IPS DF 19.7 (cell line): ENCODE data around the gene PGAP6.
"Not testable (repeated sequence)": the region's sequence is repeated elsewhere in the genome, so short reads cannot be mapped to it uniquely, and the experiment has no call there.

Experiments
- DNase-seq: peaks from one replicate; pipeline ENCODE4 v3.0.0-alpha.2; 2013; ENCODE audit warnings: low read depth, low spot score

PGAP6 gene

DNA sequence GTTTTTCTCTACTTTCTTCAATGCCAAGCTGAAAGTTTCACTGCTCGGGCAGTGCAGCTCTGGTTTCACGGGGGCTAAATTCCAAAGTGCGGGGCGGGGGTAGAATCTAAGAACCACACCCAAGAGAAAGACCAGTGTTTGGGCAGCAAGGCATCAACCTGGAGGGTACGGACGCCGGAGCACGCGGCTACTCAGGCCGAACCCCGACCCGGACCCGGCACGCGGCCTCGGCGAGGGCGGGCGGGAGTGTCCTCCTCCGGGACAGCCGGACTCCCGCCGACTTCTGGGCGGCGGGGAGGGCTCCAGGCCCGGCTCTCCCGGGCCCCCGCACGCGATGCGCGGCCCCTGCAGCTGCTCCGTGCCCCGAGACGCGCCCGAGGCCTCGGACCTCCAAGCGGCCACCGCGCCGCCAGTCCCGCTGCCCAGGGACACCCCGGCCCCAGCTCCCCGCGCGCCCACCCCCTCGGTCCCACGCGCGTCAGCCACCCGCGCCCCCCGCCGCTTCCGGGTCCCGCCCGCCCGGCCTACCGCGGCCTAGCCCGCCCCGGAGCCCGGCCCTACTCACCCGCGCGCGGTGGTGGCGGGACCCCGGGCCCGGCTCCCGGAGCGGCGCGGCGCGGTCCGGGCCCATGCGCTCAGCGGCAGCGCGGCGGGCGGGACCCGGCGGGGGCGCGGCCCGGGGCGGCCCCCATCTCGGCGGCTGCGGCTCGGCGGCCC is 29.8 kb downstream of the PGAP6 start:
- DNase-seq, result no peak

DNA sequence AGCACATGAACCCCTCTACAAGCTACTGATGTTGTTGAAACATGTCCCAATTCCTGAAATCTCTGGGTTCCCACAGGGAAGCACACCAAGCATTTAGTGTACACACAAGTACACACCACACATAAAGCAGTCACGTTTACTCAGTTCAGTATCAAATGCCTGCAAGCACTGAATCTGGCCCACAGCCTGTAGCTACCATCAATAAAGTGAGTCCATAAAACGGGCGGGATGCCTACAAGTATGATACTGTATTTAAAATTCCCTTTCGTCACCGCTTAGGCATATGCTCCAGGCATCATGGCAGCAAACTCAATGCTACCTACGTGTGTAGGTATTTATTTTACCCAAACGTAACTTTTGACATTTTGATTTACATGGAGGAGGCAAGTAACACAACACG is 31.6 kb downstream of the PGAP6 start:
- DNase-seq, result no peak

DNA sequence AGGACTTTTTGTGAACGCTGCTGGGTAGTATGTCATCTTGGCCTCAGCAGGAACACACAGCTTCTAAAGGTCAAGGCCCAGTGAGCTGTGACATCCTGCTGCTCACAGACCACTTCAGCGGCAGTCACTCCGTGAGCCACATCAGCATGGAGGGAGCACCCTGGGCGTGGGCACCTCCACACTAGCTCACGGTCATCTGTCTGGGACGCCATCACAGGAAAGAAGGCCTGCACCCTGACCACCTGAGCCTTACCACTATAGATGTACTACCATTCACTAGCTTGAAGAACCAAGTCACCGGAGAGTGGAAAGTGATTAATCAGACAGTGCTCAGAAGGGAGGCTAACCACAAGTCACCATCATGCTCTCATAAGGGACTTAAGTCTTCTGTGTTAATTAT is 32.6 kb downstream of the PGAP6 start:
- no peak for DNase-seq

DNA sequence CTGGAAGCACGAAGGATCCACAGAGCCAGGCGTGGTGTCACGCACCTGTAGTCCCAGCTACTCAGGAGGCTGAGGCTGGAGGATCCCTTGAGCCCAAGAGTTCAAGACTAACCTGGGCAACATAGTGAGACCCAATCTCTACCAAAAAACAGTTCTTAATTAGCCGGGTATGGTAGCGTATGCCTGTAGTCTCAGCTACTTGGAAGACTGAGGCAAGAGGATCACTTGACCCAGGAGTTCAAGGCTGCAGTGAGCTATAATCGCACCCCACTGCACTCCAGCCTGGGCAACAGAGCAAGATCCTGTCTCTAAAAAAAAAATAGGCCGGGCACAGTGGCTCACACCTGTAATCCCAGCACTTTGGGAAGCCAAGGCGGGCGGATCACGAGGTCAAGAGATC is 33.3 kb downstream of the PGAP6 start:
- DNase-seq, result not testable (repeated sequence)

DNA sequence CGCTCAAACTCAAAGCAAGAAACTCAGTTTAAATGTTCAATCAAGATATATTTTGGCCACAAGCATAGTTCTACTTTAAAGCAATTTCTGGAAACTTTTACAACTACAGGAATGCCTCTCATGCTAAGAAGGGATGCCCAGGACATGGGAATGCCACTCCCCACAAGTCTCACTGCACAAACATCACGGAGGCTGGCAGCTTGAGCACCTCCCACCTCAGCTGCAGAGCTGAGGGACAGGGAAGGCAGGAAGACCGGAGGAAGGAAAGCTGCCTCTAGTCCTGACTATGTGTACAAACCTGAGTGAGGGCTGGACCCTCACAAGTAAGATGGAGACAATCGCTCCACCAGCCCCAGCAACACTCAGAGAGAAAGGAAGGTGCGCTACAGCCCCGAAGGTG is 34.6 kb downstream of the PGAP6 start:
- DNase-seq, result no peak

DNA sequence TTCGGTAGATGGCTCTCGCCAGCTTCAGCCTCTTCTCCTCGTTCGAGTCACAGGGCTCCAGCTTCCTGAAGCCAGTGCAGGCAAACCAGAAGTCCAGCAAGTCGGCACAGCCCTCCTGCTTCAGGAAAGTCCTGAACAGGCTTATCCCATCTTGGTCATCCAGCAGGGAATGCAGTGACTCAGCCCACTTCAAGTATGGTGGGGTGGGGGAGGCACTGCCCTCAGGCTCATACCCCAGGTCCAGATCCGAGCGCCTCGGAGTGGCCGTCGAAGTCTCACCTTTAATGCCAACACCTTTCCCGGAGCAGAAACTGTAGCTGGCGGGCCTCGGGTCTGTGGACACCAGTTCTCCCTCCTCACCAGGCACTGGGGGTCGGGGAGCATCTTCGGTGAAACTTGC is 35.2 kb downstream of the PGAP6 start:
- DNase-seq, result no peak

DNA sequence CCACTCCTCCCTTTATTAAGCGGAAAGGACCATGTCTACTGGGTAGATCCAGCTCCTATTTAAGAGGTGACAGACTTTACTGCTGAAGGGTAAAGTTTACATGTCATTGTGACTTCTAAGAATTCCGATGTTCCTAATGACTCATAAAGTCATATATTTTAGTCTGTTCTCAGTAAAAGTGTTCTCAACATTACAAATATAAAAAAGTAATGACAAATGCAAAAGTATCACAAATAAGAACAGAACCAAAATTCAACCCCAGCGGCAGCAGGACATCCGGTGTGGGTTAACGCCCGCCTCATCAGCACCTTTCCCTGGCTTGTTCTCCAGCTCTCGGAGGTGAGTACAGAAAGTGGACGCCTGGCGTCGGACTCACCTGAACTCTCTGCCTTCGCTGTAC is 36.0 kb downstream of the PGAP6 start:
- DNase-seq, result no peak

DNA sequence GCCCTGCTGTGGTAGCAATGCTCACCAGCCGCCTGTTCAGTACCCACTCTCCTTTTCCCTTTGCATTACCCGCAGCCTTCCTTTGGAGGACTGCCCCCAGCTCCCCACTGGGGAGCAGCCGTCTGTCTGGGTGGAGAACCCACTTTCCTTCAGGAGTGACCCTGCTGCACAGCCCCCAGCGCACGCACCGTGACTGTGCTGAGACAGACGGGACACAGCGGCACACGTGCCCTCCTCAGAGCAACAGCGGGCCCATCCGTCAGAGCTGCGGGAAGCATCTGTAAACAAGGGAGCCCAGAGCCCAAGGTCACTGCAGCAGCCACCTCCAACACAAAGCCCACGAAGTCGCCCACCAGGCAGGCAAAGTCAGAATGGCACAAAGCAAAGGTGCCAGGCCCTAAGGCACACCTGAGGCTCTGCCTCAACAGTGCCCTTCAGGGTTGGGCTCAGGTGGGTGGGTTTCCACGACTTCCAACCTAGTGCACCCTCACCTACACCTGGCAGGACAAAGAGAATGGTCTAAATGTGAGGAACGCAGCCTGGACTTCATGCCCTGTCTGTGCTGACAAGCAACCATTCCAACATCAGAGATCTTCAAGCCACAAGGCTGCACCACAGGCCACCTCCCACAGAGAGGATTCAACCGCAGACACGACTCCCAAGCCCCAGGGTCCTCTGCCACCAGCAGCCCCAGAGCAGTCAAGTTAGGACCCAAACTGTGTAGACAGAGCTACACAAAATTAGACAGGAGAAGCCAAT is 39.1 kb downstream of the PGAP6 start:
- DNase-seq, result no peak

DNA sequence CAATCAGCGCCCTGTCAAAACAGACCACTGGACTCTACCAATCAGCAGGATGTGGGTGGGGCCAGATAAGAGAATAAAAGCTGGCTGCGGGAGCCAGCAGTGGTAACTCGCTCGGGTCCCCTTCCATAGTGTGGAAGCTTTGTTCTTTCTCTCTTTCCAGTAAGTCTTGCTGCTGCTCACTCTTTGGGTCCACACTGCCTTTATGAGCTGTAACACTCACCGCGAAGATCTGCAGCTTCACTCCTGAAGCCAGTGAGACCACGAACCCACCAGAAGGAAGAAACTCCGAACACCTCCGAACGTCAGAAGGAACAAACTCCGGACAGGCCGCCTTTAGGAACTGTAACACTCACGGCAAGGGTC is 39.8 kb downstream of the PGAP6 start:
- not testable (repeated sequence) for DNase-seq

DNA sequence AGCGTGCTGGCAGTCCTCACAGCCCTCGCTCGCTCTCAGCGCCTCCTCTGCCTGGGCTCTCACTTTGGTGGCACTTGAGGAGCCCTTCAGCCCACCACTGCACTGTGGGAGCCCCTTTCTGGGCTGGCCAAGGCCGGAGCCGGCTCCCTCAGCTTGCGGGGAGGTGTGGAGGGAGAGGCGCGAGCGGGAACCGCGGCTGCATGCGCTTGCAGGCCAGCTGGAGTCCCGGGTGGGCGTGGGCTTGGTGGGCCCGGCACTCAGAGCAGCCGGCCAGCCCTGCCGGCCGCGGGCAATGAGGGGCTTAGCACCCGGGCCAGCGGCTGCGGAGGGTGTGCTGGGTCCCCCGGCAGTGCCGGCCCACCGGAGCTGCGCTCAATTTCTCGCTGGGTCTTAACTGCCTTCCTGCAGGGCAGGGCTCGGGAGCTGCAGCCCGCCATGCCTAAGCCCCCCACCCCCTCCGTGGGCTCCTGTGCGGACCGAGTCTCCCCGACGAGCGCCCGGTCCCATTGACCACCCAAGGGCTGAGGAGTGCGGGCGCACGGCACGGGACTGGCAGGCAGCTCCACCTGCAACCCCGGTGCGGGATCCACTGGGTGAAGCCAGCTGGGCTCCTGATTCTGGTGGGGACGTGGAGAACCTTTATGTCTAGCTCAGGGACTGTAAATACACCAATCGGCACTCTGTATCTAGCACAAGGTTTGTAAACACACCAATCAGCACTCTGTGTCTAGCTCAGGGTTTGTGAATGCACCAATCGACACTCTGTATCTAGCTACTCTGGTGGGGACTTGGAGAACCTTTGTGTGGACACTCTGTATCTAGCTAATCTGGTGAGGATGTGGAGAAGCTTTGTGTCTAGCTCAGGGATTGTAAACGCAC is 40.4 kb downstream of the PGAP6 start:
- DNase-seq, result not testable (repeated sequence)

DNA sequence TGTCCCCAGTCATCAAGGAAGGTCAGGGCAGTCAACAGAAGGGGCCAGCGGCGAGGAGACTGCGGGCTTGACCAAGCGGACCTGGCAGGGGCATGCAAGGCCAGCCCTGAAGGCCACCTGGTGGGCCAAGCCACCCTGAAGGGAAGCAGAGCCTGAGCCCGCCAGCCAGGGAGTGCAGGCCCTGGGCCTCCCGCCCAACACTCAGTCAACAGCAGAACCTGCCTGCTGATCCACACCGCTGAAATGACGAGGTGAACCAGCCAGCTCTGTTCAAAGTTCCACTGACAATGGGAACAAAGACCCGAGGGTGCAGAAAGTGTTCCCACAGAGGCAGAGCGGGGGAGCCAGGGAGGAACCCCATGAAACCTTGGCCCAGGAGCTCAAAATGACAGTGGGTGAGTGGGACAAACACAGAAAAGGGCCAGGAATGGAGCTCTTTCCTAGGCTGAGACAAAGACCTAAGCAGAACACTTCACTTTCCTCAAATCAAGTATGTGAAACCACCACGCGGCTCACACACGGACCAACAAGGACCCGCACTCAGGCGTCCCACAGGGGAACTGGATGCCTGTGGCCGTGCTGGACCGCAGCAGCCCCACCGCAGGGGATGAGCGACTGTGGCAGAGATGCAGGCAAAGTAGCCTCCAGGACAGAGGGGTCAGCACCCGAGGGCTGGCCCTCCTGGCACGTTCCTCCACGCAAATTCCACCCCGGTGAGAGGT is 41.2 kb downstream of the PGAP6 start:
- DNase-seq, result no peak

DNA sequence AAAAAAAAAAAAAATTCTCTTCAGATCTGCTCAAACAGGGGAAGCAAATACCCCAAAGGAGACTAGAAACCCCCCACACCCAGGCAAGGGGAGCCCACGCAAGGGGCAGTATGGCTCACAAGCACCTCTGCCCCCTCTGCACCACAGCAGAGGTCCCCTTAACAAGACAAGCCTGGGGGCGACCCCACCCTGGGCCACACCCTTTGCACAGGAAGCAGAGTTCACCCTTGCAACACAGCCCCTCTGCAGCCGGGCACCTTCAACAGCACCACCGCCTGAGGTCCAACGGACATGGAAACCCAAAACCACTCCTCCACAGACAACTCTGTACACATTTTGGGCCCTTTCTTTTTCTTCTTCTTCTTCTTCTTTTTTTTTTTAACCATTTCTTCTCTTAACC is 42.1 kb downstream of the PGAP6 start:
- no peak for DNase-seq

DNA sequence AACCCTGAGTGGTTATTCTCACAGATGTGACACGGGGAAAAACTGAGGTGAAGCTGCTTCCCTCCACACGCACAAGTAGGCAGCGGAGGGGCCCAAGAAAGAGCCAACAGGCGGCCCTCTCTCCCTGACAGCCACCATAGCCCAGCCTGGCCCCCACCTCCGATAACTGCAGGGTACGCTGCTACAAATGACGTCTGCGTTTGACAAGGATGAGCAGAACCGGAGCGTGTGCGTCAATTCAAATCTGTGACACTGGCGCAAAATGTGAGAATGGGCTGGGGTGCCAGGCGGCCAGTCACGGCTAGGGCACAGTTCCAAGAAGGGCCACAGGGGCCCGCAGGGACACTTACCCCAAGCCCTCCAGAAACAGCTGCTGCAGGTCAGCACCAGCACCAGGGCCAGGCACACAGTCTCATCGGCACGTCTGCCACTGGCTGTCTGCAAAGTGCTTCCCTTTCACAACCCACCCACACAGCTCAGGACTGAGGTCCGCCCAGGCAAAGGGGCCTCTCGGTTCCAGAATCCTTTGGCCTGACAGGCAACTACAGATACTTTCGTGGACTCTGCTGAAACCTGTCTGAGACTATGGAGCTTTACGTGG is 43.7 kb downstream of the PGAP6 start:
- no peak for DNase-seq

DNA sequence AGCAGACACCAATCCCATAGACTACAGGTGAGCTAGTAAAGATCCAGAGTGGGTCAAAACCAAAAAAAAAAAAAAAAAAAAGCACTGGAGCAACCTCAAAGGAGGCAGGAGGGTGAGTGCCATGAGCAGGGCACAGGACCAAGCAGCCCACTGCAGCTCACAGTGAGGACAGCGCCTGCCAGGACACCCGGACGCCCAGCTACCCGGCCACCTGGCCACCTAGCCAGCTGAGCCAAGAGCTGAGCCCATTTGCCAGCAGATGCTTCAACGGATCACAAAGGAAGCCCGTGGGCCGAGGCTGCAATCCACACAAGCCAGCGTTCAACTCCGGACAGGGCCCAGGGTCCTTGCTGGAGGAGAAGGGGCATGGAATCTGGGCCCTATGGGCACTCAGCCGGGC is 44.3 kb downstream of the PGAP6 start:
- no peak for DNase-seq

DNA sequence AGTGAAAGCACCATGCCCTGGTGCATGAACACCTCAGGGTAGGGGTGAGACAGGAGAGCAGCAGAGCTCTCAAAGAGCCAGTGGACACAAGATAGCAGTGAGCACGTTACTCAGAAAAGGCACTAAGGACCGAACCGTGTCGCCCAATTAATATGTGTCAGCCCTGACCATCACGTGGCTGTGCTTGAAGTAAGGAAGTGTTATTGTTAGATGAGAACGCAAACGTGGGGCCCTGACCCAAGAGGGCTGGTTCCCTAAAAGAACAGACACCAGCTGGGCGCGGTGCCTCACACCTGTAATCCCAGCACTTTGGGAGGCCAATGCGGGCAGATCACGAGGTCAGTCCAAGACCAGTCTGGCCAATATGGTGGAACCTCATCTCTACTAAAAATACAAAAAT is 45.5 kb downstream of the PGAP6 start:
- DNase-seq, result no peak

DNA sequence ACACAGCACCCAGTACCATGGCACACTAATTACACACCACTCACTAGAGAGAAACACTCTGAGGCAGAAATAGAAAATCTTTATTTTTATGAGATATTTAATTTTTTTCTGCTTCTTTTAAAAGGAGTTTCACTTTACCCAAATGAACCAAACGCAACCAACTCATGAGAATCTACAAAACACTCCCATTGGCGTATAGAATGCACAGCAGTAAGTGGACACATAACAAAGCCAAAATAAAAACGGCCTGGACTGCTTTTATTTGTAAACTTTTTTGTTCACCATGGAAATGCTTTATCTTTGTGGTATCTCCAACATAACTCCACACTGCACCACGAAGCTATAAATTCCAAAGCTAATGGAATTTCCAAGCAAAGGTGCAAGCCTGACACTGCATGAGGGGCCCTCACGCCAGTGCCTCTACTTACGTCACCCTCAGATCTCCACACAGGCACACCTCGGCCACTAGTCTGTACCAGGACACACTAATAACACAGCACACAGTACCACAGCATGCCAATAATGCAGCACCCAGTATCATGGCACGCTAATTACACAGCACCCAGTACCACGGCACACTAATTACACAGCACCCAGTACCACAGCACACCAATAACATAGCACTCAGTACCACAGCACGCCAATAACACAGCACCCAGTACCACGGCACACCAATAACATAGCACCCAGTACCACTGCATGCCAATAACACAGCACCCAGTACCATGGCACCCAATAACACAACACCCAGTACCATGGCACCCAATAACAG is 46.7 kb downstream of the PGAP6 start:
- DNase-seq, result not testable (repeated sequence)

DNA sequence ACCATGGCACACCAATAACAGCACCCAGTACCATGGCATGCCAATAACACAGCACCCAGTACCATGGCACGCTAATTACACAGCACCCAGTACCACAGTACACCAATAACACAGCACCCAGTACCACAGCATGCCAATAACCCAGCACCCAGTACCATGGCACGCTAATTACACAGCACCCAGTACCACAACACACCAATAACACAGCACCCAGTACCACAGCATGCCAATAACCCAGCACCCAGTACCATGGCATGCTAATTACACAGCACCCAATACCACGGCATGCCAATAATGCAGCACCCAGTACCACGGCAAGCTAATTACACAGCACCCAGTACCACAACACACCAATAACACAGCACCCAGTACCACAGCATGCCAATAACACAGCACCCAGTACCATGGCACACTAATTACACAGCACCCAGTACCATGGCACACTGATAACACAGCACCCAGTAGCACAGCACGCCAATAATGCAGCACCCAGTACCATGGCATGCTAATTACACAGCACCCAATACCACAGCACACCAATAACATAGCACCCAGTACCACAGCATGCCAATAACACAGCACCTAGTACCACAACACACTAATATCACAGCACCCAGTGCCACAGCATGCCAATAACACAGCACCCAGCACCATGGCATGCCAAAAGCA is 47.5 kb downstream of the PGAP6 start:
- not testable (repeated sequence) for DNase-seq

DNA sequence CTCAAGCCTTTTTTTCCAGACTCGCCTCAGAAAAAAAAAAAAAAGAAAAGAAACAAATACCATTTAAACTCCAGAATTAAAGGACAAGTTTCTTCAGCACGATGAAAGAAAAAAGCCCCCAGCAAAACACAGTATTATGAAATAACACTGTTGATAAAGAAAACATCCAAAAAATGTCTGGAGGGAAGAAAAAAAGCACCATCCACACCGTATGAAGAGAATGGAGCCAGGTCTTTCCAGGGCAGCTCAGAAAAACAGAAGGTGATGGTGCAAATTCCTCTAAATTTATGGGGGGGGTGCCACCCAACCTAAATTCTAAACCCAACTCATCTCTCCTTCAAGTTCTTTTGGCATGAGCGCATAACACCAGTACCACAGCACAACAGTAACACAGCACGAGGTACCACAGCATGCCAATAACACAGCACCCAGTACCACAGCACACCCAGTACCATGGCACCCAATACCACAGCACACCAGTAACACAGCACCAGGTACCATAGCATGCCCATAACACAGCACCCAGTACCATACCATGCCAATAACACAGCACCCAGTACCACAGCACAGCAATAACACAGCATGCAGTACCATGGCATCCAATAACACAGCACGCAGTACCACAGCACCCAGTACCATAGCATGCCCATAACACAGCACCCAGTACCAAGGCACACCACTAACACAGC is 48.2 kb downstream of the PGAP6 start:
- no peak for DNase-seq

DNA sequence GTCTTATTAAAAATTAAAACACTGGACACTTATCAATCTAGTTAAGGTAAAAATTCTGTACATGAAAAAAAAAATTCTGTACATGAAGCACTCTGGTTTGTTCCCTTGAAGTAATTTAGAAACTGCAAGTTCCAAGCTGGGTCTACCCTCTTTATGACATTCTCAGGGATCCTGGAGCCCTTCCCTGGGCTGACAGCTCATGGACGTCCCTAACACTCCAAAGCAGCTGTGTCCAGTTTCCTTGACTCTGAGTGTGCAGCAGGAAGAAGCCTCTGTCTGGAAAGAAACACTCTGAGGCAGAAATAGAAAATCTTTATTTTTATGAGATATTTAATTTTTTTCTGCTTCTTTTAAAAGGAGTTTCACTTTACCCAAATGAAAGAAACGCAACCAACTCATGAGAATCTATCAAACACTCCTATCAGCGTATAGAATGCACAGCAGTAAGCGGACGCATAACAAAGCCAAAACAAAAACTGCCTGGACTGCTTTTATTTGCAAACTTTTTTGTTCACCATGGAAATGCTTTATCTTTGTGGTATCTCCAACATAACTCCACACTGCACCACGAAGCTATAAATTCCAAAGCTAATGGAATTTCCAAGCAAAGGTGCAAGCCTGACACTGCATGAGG is 50.5 kb downstream of the PGAP6 start:
- not testable (repeated sequence) for DNase-seq
